Measurements from ENCODE around the gene TIGD4.
"Not testable (repeated sequence)": the region's sequence is repeated elsewhere in the genome, so short reads cannot be mapped to it uniquely, and the experiment has no call there.

Gene TIGD4

DNA sequence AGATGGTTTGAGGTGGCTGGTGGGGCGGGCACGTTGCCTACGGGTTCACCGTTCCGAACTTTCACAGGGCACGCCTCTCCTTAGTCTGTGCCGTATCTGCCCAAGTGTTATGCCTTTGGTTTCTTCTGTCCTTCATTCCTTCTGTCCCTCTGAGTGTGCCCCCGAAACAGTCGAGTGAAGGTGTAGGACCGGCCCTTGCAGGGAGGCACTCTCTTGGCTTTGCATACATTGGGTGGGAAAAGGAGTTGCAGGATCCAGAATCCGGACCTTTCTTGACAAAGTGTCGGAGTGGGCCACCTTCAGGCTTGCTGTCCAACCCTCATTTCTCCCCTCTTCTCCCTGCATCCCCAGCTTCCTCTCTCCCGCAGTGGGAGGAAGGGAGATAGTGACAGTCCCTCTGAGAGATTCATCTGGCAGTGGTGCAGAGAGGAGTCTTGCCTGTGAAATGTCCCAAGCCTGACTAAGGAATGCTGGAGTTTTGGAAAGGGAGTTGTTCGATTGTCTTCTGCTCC lies 793 bp upstream of the TIGD4 start:
- DNase-seq (ENCODE audit: low read depth), result no peak

DNA sequence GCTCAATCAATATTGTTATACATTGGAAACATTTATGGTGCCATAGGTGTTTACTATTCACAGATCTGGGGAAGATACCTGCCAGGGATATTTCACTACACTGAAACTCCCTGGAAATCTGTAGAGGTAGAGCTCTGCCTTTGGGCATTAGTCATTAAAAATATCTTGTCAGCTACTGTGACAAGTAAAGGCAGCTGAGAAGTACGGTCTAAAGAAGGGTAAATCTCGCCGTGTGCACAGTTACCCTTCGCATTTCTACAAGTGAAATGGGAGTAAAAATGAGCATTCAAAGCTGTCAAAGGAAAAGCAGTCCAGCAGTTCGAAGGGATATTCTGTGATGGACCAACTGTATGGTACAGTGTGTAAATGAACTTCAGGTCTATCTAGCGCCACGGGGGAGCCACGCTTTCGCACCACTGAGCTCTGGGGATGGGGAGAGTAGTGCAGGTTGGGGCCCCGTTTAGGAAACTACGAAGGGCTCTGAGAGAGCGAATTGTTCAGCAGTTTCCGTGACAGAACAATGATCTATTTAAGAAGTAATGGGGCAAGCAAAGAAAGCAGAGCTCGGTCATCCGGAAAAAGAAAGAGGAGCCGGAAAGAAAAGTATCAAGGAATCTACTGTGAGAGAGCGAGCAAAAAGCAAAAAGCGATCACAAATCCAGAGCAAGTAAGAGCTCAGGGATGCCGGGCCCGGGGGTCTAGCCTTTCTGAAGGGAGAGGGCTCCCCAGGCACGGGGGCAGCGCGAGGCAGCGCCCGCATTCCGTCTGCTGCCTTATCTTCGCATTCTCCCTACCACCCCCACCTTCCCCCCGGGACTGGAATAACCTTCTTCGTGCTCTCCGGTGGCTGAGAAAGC lies 646 bp downstream of the TIGD4 start:
- peak; percentile 7 for DNase-seq (ENCODE audit: low read depth)

DNA sequence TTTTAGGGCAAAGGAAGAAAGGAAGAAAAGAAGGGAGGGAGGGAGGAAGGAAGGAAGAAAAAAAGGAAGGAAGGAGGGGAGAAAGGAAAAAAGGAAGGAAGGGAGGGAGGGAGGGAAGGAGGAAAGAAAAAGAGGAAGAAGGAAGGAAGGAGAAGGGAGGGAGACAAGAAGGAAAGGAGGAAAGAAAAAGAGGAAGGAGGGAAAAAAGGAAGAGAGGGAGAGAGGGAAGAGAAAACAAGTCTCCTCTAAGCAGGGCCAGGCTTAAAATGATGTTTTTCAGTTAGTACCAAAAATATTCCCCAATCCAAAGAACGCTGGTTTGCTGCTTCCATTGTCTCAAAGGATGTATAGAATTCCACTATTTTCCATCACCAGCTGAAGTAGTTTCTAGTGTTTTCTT lies 2.0 kb downstream of the TIGD4 start:
- DNase-seq (ENCODE audit: low read depth), result no peak

DNA sequence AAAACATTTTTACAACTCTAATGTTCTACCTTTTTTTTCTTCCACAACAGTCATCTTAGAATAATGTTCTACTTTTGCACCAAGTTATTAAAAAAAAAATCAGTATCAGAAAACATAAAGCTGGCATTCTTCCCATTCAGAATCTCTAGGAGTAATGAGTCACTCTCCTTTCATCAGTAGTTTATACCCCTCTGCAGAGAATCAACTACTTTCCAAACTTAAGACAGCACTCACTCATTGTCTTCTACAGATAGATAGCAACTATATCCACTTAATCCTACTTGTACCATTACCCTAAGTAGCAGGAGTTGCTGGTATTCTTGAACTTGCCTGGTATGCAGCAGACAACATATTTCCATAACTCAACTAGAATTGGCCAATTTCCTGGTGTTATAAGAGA lies 3.2 kb downstream of the TIGD4 start:
- no peak for DNase-seq (ENCODE audit: low read depth)

DNA sequence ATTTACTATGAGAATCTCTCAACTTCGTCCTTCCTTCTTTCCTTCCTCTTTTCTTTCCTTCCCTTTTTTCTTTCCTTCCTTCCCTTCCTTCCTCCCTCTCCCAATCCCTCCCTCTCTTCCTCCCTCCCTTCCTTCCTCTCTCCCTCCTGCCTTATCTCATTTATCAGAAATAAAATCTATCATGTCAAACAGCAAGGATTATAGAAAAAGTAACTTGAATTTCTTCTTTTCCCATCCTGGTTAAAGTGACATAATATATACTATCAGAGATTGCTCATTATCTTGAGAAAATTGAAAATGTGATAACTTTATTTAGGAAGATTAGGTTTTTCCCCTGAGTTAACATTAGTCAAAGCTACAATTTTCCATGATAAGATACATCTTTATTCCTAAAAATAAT lies 5.6 kb downstream of the TIGD4 start:
- DNase-seq (ENCODE audit: low read depth), result no peak

DNA sequence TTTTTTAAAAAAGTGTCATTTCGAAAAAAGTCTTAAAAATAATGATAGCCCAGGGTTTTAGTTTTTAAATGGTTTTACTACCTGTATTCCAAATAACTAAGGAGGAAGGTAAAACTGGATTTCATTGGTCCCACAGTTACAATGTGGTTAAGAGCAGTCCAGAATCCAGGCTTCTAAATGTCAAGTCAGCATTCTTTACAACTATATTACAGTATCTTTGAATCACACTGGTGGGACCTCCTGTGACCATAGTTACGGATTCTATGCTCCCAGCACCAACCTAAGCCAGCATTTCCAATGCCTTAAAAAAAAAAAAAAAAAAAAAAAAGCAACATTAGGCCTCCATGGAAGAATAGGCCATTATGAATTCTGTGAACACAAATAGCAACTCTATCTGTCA lies 6.2 kb downstream of the TIGD4 start:
- DNase-seq (ENCODE audit: low read depth), result no peak

DNA sequence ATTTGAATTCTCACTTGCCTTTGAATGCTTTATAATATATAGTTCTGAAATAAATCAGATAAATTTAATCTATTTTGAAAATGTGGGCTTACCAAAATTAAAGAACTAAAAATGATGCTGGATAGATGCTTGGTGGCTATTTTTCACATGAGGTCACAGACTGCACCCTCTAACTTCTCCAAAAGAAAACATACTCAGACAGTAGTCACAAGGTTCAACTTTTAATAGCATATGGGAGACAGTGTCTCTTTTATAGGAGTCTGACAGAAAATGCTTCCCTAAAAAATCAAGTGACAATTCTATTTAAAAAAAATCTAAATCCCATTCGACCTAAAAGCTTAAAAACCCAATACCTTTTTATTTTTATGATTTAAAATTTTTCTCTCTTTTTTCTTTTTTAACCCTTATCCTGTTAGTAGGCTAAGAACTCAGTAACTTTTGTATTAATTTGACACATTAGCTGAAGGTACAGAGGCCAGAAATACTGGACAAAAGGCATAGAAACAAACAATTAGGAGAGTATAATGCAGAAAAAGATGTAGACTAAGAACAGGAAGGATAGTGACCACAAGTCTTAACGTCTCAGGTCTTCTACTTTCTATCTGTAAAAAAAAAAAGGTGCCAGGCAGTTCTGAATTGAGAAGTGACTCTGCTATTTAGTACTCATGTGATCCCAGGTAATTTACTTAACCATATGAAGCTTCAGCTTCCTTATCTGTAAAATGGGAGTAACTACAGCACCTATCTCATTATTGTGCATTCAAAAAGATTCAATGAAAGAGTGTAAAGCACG lies 7.6 kb downstream of the TIGD4 start:
- DNase-seq (ENCODE audit: low read depth), result no peak

DNA sequence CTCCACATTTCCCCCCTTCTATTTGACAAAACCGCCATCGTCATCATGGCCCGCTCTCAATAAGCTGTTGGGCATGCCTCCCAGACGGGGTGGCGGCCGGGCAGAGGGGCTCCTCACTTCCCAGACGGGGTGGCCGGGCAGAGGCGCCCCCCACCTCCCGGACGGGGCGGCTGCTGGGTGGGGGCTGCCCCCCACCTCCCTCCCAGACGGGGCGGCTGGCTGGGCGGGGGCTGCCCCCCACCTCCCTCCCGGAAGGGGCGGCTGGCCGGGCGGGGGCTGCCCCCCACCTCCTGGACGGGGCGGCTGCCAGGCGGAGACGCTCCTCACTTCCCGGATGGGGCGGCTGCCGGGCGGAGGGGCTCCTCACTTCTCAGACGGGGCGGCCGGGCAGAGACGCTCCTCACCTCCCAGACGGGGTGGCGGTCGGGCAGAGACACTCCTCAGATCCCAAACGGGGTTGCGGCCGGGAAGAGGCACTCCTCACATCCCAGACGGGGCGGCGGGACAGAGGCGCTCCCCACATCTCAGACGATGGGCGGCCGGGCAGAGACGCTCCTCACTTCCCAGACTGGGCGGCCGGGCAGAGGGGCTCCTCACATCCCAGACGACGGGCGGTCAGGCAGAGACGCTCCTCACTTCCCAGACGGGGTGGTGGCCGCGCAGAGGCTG lies 14.3 kb downstream of the TIGD4 start:
- DNase-seq (ENCODE audit: low read depth), result not testable (repeated sequence)

DNA sequence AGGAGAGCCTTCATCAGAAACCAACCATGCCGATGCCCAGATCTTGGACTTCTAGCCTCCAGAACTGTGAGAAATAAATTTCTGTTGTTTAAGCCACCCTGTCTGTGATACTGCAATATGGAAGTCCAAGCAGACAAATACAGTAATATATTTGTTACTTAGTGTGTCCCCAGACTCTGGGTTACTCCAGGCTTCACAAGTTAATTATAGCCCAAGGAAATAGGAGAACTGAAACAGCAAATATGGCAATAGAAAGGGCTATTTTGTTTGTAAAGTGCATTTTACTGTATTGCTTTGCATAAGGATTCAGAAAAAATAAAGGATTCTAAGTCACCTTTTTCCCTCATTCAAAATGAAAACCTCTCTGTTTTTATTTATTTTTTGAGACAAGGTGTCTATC lies 15.7 kb downstream of the TIGD4 start:
- no peak for DNase-seq (ENCODE audit: low read depth)

DNA sequence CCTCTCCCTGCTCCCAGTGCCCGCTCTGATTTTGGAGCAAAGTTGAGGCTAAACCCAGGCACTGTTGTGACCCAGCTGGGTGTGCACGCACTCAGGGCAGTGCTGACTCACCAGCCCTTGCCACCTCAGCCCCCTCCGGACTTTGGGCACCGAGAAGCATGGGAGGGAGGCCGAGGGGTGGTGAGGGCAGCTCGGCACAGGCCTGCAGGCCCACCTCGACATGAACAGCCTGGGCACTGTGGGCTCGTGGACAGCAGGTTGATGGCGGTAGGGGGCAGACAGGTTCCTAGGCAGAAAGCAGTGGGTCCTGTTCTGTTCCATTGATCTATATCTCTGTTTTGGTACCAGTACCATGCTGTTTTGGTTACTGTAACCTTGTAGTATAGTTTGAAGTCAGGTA lies 30.9 kb downstream of the TIGD4 start:
- DNase-seq (ENCODE audit: low read depth), result no peak

DNA sequence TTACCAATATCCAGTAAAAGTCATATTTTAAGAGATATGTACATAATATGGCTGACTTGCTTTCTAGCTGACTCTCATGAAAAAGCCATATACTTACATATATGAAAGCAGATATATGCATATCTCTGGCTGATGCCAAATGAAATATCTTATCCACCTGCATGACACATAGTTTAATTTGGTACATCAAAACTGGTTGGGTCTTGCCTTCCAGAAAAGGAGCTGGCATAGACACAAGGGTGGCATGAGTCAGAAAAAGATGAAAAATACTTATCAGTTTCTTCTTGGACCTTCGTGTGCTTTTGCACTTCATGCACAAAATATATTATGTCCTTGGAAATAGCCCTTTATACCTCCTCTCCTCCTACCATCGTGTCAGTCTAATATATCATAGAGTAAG lies 32.1 kb downstream of the TIGD4 start:
- no peak for DNase-seq (ENCODE audit: low read depth)

DNA sequence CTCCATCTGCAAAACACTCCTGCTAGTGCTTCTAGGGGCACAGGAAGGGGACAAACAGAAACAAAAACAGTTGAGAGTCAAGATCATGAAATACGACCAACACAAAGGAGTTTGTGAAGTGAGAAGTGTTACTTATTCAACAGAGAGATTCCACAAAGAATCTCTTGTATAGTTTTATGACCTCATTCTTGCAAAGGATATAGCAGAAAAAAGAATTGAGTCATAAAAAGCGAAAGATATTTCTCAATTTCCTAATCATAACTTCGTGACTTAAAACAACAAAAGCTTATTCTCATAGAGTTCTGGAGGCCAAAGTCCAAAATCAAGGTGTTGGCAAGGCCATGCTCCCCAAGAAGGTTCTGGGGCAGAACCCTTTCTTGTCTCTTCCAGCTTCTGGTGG lies 40.7 kb downstream of the TIGD4 start:
- no peak for DNase-seq (ENCODE audit: low read depth)

DNA sequence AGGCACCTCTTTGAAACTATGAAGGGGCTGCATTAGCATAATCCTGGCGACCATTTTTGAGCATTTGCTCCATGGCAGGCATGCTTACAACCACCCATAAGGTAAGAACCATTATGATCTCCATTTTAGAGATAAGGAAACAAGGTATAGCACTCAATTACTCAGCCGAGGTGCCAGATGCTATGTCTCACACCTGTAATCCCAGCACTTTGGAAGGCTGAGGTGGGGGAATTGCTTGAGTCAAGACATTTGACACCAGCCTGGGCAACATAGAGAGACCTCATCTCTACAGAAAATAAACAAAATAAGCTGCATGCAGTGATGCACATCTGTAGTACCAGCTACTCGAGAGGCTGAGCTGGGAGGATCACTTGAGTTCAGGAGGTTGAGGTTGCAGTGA lies 43.6 kb downstream of the TIGD4 start:
- DNase-seq (ENCODE audit: low read depth), result no peak

DNA sequence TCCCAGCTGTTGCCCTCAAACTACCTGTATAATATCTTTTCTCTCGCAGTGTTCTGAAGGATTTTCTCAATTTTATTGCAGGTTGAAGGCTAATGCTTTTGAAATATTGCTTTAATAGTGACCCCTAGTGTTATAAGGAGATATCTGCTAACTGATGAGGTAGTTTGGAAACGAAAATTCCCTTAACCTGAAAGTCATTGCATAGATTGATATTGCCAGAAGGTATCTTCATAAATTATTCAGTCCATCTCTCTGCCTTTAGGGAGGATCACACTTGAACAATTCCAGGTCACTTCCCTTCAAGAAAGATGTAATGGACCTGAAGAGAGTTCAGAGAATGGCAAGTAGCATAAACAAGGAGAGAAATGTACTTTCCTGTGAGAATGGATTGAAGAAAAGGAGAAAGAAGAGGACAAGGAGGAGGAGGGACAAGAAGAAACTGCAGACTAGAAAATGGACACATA lies 44.1 kb downstream of the TIGD4 start:
- no peak for DNase-seq (ENCODE audit: low read depth)

DNA sequence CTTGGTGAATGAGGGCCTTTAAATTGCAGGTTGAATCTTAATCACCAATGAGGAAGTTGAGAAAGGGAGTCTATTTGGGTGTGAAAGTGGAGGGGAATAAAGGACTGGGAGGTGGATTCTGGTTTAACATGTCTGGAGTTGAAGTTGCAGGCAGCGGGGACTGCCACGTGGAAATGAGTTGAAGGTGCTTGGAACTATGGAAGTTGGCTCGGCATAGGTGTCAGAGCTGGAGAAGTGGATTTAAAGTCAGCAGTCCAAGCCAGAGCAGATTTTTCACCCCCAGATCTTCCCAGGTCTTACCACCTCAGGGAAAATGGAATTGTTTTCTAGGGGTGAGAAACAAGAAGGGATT lies 44.9 kb downstream of the TIGD4 start:
- DNase-seq (ENCODE audit: low read depth), result no peak

DNA sequence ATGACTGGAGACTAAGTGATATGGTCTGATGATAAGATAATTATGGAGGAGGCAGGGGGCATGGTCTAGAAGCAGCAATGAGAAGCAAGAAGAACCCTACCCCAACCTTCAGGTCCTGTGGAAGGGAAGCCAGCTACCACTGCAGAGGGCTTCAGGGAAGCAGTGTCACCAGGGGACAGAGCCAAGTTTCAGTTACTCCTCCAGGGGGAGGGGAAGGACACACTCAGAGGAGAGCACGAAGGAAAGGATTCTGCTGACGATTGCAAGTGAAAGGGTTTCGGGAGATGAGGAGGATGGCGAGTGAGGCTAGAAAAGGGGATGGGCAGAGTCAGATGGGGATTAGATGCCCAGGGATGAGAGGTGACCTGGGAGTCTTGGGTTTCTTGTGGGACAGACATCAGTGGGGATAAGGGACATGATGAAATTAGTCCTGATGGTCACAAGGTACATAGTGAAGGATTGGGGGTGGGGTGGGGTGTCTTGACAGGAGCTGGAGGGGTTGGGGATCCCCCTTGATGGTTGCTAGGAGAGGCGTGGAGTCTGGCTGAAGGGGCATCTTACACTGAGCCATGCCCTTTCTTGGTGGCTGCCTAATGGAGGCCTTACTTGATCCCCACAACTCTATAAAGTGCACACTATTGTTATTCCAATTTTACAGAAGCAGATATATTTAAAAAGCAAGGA lies 45.4 kb downstream of the TIGD4 start:
- no peak for DNase-seq (ENCODE audit: low read depth)

DNA sequence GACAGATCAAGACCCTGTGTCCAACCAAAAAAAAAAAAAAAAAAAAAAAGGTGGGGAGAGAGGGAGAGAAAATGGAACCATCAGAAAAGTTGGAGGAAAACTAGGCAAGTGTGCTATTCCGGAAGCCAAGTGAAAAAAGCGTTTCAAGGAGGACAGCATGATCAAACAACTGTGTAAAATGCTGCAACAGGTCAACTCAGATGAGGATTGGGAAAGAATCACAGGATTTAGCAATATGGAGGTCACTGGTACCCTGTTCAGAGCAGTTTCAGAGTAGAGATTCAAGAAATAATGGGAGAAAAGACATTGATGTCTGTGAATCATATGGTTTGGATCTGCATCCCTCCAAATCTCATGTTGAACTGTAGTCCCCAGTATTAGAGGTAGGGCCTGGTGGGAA lies 47.5 kb downstream of the TIGD4 start:
- no peak for DNase-seq (ENCODE audit: low read depth)

DNA sequence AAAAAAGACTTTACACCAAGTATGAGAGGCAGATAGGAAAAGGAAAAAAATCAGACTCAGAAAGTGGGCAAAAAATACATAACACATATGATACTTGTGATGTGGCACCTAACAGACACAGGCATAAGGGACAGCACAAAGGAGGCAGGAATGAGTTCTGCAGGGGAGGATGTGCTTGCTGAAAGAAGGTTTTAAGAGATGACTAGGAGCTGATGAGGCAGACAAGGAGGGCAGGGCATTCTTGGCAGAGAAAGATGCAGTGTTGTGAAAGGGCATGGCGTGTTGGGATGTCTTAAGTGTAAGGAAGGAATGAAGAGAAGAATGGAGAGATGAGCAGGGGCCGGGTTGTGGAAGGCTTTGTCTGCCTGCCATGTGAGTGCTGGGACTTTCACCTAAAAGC lies 50.1 kb downstream of the TIGD4 start:
- no peak for DNase-seq (ENCODE audit: low read depth)

DNA sequence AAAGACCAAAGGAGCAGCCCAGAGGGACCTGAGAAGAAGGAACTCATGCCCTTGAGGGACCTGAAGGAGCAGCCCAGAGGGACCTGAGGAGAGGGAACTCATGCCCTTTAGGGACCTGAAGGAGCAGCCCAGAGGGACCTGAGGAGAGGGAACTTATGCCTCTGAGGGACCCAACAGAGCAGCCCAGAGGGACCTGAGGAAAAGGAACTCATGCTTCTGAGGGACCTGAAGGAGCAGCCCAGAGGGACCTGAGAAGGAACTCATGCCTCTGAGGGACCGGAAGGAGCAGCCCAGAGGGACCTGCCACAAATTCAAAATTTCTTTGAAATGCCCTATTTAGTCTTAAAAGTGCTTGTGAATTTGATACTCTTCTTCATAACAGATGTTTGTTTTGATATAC lies 51.2 kb downstream of the TIGD4 start:
- no peak for DNase-seq (ENCODE audit: low read depth)

DNA sequence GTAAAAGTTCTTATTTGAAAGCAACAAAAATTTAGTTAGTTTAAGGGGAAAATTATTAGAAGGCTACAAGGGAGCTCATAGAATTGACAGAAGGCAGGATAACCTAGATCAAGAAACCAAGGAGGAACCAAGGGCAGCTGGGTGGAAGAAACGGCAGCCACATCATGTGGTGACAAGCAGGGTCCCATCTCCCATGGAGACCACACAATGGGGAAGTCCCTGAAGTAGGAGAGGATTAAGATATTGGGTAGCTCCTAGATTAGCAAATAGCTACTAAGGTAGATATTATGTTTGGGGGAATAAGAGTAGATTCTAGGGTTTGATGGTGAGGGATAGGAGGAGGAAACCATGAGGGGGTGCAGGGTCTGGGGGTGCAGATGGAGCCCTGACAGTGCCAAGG lies 51.7 kb downstream of the TIGD4 start:
- no peak for DNase-seq (ENCODE audit: low read depth)

DNA sequence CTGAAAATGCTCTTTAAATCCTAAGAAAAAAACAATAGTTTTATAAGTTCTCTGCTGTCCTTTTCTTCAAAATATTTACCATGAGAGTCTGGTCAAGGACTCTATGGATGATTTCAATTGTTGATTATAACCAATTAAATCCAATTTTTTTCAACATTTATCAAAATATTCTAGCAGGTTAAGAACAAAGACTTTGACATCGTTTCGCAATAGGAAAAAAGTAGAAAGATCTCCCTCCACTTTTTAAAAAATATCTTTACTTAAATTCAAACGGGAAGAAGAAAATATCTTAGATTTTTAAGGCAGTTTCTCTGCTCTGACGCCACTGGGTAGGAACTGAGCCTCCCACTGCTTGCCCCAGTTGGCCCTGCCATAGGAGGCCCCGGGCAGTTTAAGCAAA lies 55.0 kb downstream of the TIGD4 start:
- DNase-seq (ENCODE audit: low read depth), result no peak

DNA sequence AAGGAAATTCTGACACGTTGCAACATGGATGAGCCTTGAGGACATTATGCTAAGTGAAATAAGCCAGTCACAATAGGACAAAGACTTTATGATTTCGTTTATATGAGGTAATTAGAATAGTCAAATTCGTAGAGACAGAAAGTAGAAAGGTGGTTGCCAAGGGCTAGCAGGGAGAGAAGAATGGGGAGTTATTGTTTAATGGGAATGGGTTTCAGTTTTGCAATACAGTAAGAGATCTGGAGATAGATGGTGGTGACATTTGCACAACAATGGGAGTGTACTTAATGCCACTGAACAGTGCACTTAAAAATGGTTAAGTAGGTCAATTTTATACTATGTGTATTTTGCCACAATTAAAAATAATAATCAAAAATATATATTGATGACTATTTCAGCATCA lies 56.3 kb downstream of the TIGD4 start:
- no peak for DNase-seq (ENCODE audit: low read depth)
